ENCODE results near the gene MYLK2.

- no peak for TF ChIP-seq POLR2A (IDR thresholded peaks at IDR 0.05; ENCODE audit: low read depth)
- TF ChIP-seq, protein P1, sequence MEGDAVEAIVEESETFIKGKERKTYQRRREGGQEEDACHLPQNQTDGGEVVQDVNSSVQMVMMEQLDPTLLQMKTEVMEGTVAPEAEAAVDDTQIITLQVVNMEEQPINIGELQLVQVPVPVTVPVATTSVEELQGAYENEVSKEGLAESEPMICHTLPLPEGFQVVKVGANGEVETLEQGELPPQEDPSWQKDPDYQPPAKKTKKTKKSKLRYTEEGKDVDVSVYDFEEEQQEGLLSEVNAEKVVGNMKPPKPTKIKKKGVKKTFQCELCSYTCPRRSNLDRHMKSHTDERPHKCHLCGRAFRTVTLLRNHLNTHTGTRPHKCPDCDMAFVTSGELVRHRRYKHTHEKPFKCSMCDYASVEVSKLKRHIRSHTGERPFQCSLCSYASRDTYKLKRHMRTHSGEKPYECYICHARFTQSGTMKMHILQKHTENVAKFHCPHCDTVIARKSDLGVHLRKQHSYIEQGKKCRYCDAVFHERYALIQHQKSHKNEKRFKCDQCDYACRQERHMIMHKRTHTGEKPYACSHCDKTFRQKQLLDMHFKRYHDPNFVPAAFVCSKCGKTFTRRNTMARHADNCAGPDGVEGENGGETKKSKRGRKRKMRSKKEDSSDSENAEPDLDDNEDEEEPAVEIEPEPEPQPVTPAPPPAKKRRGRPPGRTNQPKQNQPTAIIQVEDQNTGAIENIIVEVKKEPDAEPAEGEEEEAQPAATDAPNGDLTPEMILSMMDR (IDR thresholded peaks at IDR 0.05), result no peak
- no peak for TF ChIP-seq POLR2AphosphoS5 (IDR thresholded peaks at IDR 0.05)
Measured at GRCh38 chr20:31851240-31851955, 32.2 kb downstream of the MYLK2 start.

All from esophagus muscularis mucosa (tissue), 3 donors.